GM23338 (cell line): ENCODE data around the gene SLC39A7.

ENCODE experiments used
- EZH2 ChIP-seq: fragments of 200-600 bp; sonication (generic); IDR thresholded peaks from one replicate; pipeline ENCODE4 v1.8.0; 2017; ENCODE audit warnings: antibody characterized with exemption, mild to moderate bottlenecking, low read depth; ENCODE audit not compliant: unreplicated experiment
- EZH2phosphoT487 ChIP-seq: fragments of 200-600 bp; sonication (generic); IDR thresholded peaks from one replicate; pipeline ENCODE4 v1.8.1; 2018; ENCODE audit warnings: antibody characterized with exemption; ENCODE audit not compliant: unreplicated experiment
- POLR2AphosphoS5 ChIP-seq: IDR thresholded peaks from 2 replicates; pipeline ENCODE4 v1.6.1; 2016; ENCODE audit warnings: antibody characterized with exemption, low read depth
- TF ChIP-seq, protein P1 (sequence below), 2 experiments: fragments of 200-600 bp in 1 of 2; sonication (generic) in 1 of 2; conservative IDR thresholded peaks; 2 replicates each; pipeline versions ENCODE4 v1.5.1 to v1.6.1; 2016 to 2017; ENCODE audit warnings: antibody characterized with exemption in 2 of 2, low read depth in 2 of 2, mild to moderate bottlenecking in 2 of 2, moderate library complexity in 1 of 2
- TF ChIP-seq, protein P2 (sequence below): IDR thresholded peaks from 2 replicates; pipeline ENCODE4 v1.6.1; 2016; ENCODE audit warnings: antibody characterized with exemption

DNA sequence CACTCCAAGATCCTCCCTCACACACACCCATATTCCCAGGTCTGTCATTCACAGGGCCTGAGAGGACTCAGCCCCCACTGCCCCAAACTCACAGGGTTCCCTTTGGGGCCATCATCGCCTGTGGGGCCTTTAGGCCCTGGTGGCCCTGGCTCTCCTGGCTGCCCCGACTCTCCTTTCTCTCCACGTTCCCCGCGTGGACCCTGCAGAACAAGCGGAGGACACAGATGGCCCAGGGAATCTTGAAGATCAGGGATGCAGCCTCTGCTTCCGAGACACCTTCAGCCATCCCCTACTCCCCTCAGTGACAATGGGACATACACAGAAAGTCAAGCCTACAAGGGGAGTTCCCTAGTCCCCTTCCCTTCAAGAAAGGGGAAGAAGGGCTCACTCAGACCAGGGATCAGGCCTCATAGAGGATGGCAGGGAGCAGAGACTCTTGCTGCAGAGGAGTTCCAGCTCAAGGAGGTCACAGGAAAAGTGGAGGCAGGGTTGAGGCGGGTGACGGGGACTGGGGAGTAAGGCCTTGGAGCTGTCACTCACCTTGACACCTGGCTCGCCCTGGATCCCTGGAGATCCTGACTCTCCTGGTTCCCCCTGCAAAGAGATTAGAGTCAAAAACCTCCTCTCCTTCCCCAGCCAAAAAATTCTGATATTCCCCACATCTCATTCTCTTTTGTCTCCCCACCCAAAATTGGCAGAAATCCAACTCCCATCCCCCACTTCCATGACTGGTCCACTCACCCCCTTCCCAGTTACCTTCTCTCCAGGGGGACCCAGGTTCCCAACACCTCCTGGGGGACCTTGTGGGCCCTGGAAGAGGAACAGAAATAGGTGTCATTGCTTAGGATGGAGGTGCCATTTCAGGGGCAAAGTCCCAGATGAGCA lies 31.1 kb upstream of the SLC39A7 start:
- TF ChIP-seq, protein P1, sequence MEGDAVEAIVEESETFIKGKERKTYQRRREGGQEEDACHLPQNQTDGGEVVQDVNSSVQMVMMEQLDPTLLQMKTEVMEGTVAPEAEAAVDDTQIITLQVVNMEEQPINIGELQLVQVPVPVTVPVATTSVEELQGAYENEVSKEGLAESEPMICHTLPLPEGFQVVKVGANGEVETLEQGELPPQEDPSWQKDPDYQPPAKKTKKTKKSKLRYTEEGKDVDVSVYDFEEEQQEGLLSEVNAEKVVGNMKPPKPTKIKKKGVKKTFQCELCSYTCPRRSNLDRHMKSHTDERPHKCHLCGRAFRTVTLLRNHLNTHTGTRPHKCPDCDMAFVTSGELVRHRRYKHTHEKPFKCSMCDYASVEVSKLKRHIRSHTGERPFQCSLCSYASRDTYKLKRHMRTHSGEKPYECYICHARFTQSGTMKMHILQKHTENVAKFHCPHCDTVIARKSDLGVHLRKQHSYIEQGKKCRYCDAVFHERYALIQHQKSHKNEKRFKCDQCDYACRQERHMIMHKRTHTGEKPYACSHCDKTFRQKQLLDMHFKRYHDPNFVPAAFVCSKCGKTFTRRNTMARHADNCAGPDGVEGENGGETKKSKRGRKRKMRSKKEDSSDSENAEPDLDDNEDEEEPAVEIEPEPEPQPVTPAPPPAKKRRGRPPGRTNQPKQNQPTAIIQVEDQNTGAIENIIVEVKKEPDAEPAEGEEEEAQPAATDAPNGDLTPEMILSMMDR (conservative IDR thresholded peaks at IDR 0.05; ENCODE audit: low read depth in 2 of 2), result no peak
- TF ChIP-seq EZH2 (no peak), POLR2AphosphoS5 (no peak), EZH2phosphoT487 (no peak)
- TF ChIP-seq, protein P2, sequence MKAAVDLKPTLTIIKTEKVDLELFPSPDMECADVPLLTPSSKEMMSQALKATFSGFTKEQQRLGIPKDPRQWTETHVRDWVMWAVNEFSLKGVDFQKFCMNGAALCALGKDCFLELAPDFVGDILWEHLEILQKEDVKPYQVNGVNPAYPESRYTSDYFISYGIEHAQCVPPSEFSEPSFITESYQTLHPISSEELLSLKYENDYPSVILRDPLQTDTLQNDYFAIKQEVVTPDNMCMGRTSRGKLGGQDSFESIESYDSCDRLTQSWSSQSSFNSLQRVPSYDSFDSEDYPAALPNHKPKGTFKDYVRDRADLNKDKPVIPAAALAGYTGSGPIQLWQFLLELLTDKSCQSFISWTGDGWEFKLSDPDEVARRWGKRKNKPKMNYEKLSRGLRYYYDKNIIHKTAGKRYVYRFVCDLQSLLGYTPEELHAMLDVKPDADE, result no peak
